T-cell (primary cell): ENCODE data around the gene ENTREP1. TPM values are rescaled to one million over a fixed set of nuclear protein-coding genes. Genes with fewer than 3 reads are reported as not detected.

ENCODE experiments used
- ATAC-seq, 4 experiments: fragments of 200-7000 bp in 3 of 4; fragments of 150-1000 bp in 1 of 4; cut with Tn5 transposase; replicated peaks in 1 of 4; 1 replicate in 3 of 4; 2 replicates in 1 of 4; pipeline ENCODE4 v1.10.0; 2021; ENCODE audit warnings: moderate library complexity in 3 of 4, mild to moderate bottlenecking in 2 of 4, moderate number of reproducible peaks in 1 of 4
- CTCF ChIA-PET, 2 donors: fragments of 300-600 bp; sonication (Branson Sonifier 250); formaldehyde crosslinking; loops; one replicate each; lab custom pipeline; 2022; ENCODE audit warnings: antibody characterized with exemption in 2 of 2; lab: Charles Lee
- POLR2A ChIA-PET, 2 donors: fragments of 300-600 bp; sonication (Branson Sonifier 250); formaldehyde crosslinking; loops; one replicate each; lab custom pipeline; 2022; ENCODE audit warnings: antibody characterized with exemption in 2 of 2; lab: Charles Lee
- DNase-seq, 35 experiments: peaks; one replicate each; pipeline versions ENCODE4 v3.0.0 to v3.0.0-alpha.2; 2013 to 2023
- H3K27ac ChIP-seq: one replicate; pipeline ENCODE4 v1.5.1; 2013; ENCODE audit warnings: low read length
- H3K27me3 ChIP-seq, 2 experiments: replicated peaks in 1 of 2; 1 replicate in 1 of 2; 2 replicates in 1 of 2; pipeline versions ENCODE4 v1.6.1 to v1.7.0; 2013; ENCODE audit warnings: low read length in 1 of 2, mixed read lengths in 1 of 2; ENCODE audit not compliant: control insufficient read depth in 2 of 2, insufficient read depth in 2 of 2; ENCODE audit errors: extremely low read depth in 1 of 2
- H3K36me3 ChIP-seq, 2 donors: 1 replicate in 1 of 2; 2 replicates in 1 of 2; pipeline versions ENCODE4 v1.6.1 to v1.7.0; 2013; ENCODE audit warnings: low read length in 1 of 2; ENCODE audit not compliant: control insufficient read depth in 2 of 2, insufficient read depth in 1 of 2; ENCODE audit errors: extremely low read depth in 1 of 2
- H3K4me1 ChIP-seq, 2 experiments: 1 replicate in 1 of 2; 2 replicates in 1 of 2; pipeline versions ENCODE4 v1.6.1 to v1.7.0; 2013; ENCODE audit warnings: low read length in 2 of 2, mixed read lengths in 1 of 2; ENCODE audit not compliant: insufficient read depth in 2 of 2, control insufficient read depth in 1 of 2; ENCODE audit errors: extremely low read depth in 1 of 2
- H3K4me3 ChIP-seq, 2 donors: 1 replicate in 1 of 2; 2 replicates in 1 of 2; pipeline versions ENCODE4 v1.5.1 to v1.7.0; 2013; ENCODE audit warnings: mild to moderate bottlenecking in 2 of 2, low read length in 1 of 2, moderate library complexity in 1 of 2; ENCODE audit not compliant: control insufficient read depth in 1 of 2; ENCODE audit errors: extremely low read depth in 1 of 2
- H3K9me3 ChIP-seq: 2 replicates; pipeline ENCODE4 v1.7.0; 2013
- H3K27ac Mint-ChIP-seq, 2 donors: one replicate each; pipeline ENCODE4 v1.8.0; 2020 to 2021; ENCODE audit warnings: mild to moderate bottlenecking in 2 of 2, mixed read lengths in 2 of 2
- H3K27me3 Mint-ChIP-seq, 2 donors: one replicate each; pipeline ENCODE4 v1.8.0; 2021 to 2022; ENCODE audit warnings: mixed read lengths in 2 of 2
- H3K36me3 Mint-ChIP-seq: one replicate; pipeline ENCODE4 v1.8.0; 2021; ENCODE audit warnings: mixed read lengths
- H3K4me1 Mint-ChIP-seq, 3 donors: one replicate each; pipeline ENCODE4 v1.8.0; 2020 to 2022; ENCODE audit warnings: mixed read lengths in 3 of 3, mild to moderate bottlenecking in 1 of 3
- H3K4me3 Mint-ChIP-seq, 3 donors: one replicate each; pipeline ENCODE4 v1.8.0; 2020 to 2022; ENCODE audit warnings: mild to moderate bottlenecking in 3 of 3, mixed read lengths in 3 of 3, moderate library complexity in 3 of 3
- H3K9me3 Mint-ChIP-seq, 3 donors: one replicate each; pipeline ENCODE4 v1.8.0; 2020 to 2022; ENCODE audit warnings: mixed read lengths in 3 of 3
- WGBS: methylation state at CpG from one replicate; pipeline ENCODE4 v1.1.5; 2013; ENCODE audit warnings: missing lambda C conversion rate; ENCODE audit not compliant: insufficient coverage; 5-methylcytosine and 5-hydroxymethylcytosine counted together
- total RNA-seq, 35 experiments: library from RNA in 6 of 35; stranded (reverse) in 6 of 35; fragments of 120-200 nt in 1 of 35; gene quantifications; one replicate each; pipeline versions ENCODE4 v1.2.1 to v1.2.4 and lab custom pipeline; 2013 to 2026

ENTREP1 gene
- total RNA-seq, 5 donors from 2014 or later (not counting 1 experiment from before 2014, with no cell fraction given) = 0.13 to 0.16 TPM; not detected in 3

DNA sequence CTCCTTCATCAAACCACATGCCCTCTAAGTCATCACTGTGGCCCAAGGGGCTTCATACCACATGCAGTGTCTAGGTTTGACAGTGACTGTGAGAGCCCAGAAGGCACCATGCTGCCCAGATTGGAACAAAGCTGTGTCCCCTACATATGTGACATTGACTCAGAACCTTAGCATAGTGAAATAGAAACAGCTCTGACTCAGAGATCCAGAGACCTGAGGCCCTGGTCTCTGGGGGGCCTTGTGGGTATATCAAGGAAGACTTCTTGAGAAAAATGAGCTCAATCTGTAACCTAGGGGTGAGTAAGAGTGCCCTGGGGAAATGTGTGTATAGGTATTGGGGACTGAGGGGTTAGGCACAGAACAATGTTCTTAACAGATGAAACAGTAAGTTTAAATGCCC lies 7.1 kb upstream of the ENTREP1 start:
- Histone ChIP-seq H3K9me3 (no peaks in the 10 kb centered on the region), H3K4me1 (no peaks in the 10 kb centered on the region), H3K27ac (no peak overlapping the region), H3K36me3 (no peaks in the 10 kb centered on the region), H3K27me3 (peaks cover 0 to 9% of the 10 kb centered on the region in 2 experiments), H3K4me3 (no peak overlapping the region)
- CTCF ChIA-PET = no interaction called here
- Mint-ChIP-seq H3K27ac (no peak overlapping the region), H3K4me1 (no peaks in the 10 kb centered on the region), H3K27me3 (peaks cover 14 to 47% of the 10 kb centered on the region in 2 donors), H3K9me3 (peaks cover 6 to 10% (median 7%) of the 10 kb centered on the region in 3 donors), H3K4me3 (no peak overlapping the region), H3K36me3 (no peaks in the 10 kb centered on the region)
- DNase-seq = no peak
- POLR2A ChIA-PET = no interaction called here
- no peak for ATAC-seq

DNA sequence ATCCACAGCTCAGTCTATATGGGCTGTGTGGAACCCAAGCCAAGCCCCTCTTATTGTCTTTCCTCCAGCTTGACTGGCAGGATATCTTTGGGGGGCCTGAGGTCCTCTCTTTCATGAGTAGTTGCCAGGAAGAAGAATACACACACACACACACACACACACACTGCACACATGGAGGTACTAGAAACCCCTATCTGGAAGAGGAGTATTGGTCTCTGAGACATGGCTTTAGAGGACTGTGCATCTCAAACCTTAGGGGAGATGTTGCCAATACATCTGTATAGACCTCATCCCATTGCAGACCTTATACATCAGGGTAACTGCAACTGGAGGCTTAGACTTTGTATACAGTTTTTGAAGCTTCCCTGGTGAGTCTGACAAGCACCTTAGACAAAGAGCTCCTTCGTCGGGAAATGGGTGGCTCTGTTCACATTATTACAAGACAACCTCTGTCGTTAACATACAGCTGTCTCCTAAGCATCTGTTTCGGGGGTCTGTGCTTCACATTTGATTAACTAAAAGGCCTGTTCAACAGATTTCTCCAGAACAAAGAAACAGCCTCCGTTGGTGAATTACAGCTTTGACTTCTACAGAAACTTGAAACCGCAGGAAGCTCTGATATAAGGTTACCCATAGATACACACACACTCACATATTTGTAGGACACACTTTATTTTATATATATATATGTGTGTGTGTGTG lies 5.5 kb upstream of the ENTREP1 start:
- POLR2A ChIA-PET = no interaction called here
- Mint-ChIP-seq H3K4me3 (no peak overlapping the region), H3K9me3 (no peaks in the 10 kb centered on the region), H3K27me3 (peaks cover 22 to 47% of the 10 kb centered on the region in 2 donors), H3K4me1 (no peaks in the 10 kb centered on the region), H3K36me3 (no peaks in the 10 kb centered on the region), H3K27ac (no peak overlapping the region)
- H3K4me3 ChIP-seq = no peak overlapping the region
- DNase-seq (no peak), ATAC-seq (no peak)
- H3K4me1 ChIP-seq = no peaks in the 10 kb centered on the region
- H3K27ac ChIP-seq = no peak overlapping the region
- H3K9me3 ChIP-seq = no peaks in the 10 kb centered on the region
- 76% methylated on average over 4 of the region's 6 CpGs for WGBS
- H3K27me3 ChIP-seq = peaks cover 0 to 12% of the 10 kb centered on the region in 2 experiments
- no peaks in the 10 kb centered on the region for H3K36me3 ChIP-seq
- CTCF ChIA-PET = interaction anchor here in 1 of 2 donors (0.6 kb wide), 1 partner anchor 734 kb away, joined by 3 read pairs; no protein-coding TSS in a partner anchor

- Mint-ChIP-seq H3K9me3 (no peaks in the 10 kb centered on the region), H3K4me3 (no peak overlapping the region), H3K27me3 (peaks cover 40 to 53% of the 10 kb centered on the region in 2 donors), H3K27ac (no peak overlapping the region), H3K36me3 (no peaks in the 10 kb centered on the region), H3K4me1 (peaks cover 0 to 7% (median 7%) of the 10 kb centered on the region in 3 donors)
- no peaks in the 10 kb centered on the region for H3K4me1 ChIP-seq
- H3K27me3 ChIP-seq = peaks cover 3 to 23% of the 10 kb centered on the region in 2 experiments
- no peak overlapping the region for H3K4me3 ChIP-seq
- DNase-seq = no peak
- H3K9me3 ChIP-seq = no peaks in the 10 kb centered on the region
- ChIA-PET POLR2A (interaction anchor here (0.6 to 0.7 kb wide), 2 partner anchors 66 to 390 kb away, joined by 3 to 9 read pairs; no protein-coding TSS in a partner anchor), CTCF (no interaction called here)
- no peak overlapping the region for H3K27ac ChIP-seq
- no peaks in the 10 kb centered on the region for H3K36me3 ChIP-seq
- whole genome bisulfite sequencing = no CpG with 5 or more reads among the region's 1 CpG
- no peak for ATAC-seq
Observed at GRCh38 chr9:69322256-69322655, 2.8 kb upstream of the ENTREP1 start.

GRCh38 chr9:69323861-69324260 lies 1.2 kb upstream of the ENTREP1 start:
- Mint-ChIP-seq H3K36me3 (no peaks in the 10 kb centered on the region), H3K27ac (no peak overlapping the region), H3K9me3 (no peaks in the 10 kb centered on the region), H3K27me3 (peaks cover 40 to 44% of the 10 kb centered on the region in 2 donors), H3K4me1 (peaks cover 0 to 7% (median 7%) of the 10 kb centered on the region in 3 donors), H3K4me3 (no peak overlapping the region)
- H3K27ac ChIP-seq = no peak overlapping the region
- no peaks in the 10 kb centered on the region for H3K4me1 ChIP-seq
- WGBS = no CpG with 5 or more reads among the region's 2 CpGs
- no peaks in the 10 kb centered on the region for H3K9me3 ChIP-seq
- ATAC-seq = no peak
- DNase-seq = no peak
- peaks cover 6 to 23% of the 10 kb centered on the region in 2 experiments for H3K27me3 ChIP-seq
- ChIA-PET POLR2A (no interaction called here), CTCF (no interaction called here)
- H3K4me3 ChIP-seq = no peak overlapping the region
- H3K36me3 ChIP-seq = no peaks in the 10 kb centered on the region

DNA sequence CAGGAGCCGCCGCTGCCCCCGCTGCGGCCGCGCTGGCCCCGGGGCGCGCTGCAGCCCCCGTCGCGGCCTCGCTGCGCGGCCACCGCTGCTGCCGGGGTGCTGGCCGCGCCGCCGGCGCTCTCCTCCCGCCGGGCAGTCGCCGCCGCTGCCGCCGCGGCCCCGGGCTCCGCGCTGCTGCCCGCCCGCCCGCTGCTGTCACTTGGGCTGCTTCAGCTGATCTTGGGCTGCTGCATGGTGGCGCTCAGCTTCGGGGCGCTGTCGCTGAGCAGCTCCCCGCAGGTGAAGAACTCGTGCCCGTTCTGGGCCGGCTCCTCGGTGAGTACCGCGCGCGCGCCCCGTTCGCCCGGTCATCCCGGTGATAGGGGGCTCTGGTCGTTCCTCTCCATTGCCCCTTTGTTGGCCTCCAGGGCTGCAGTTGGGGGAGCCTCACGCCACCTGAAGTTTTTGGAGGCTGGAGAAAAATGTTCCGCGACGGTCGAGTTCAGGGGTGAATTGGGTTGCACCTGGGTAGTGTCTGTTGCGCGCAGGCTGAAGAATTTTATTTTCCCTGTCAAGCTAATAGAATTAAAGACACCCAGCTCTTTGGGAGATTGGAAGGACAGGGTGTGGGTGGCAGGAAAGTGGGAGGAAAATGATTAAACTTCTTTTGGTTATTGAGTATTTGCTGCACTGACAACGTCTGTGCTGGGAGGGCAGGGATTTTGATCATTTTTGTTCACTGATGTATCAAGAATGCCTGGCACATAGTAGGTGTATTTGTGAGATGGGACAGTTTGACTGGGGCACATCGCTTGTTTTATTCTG lies 596 bp downstream of the ENTREP1 start:
- no peaks in the 10 kb centered on the region for H3K9me3 ChIP-seq
- H3K4me3 ChIP-seq = no peak overlapping the region
- no peak for DNase-seq
- ChIA-PET POLR2A (no interaction called here), CTCF (no interaction called here)
- H3K4me1 ChIP-seq = no peaks in the 10 kb centered on the region
- 4% methylated on average over 62 of the region's 64 CpGs for WGBS
- peaks cover 6 to 23% of the 10 kb centered on the region in 2 experiments for H3K27me3 ChIP-seq
- Mint-ChIP-seq H3K4me1 (peaks cover 0 to 7% (median 7%) of the 10 kb centered on the region in 3 donors), H3K27ac (peak overlapping the region in 1 of 2 donors; percentile 36), H3K27me3 (peaks cover 33 to 47% of the 10 kb centered on the region in 2 donors), H3K4me3 (no peak overlapping the region), H3K36me3 (no peaks in the 10 kb centered on the region), H3K9me3 (no peaks in the 10 kb centered on the region)
- H3K27ac ChIP-seq = no peak overlapping the region
- H3K36me3 ChIP-seq = no peaks in the 10 kb centered on the region
- no peak for ATAC-seq

DNA sequence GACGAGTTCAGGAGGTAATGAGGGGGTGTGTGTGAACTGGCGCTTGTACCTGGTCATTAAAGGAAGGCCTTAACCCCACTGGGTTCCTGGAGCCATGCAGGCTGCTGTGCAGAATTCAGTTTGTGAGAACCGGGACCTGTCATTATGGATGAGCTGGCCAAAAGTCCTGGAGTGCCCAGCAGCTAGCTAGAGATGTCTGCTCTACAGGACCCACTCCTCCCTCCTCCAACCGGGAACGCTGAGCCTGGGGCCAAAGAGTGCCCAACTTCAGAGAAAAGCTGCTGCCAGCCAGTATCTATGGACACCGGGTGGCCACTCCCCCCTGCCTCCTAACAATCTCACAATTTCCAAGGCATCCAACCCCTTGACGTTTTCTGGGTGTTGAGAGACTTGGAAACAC lies 1.2 kb downstream of the ENTREP1 start:
- H3K4me3 Mint-ChIP-seq = no peak overlapping the region

More for the DNA sequence above, 1.2 kb downstream of the ENTREP1 start:
- no peaks in the 10 kb centered on the region for H3K9me3 ChIP-seq
- H3K4me1 Mint-ChIP-seq = peaks cover 0 to 7% (median 7%) of the 10 kb centered on the region in 3 donors
- peaks cover 6 to 19% of the 10 kb centered on the region in 2 experiments for H3K27me3 ChIP-seq
- H3K27ac Mint-ChIP-seq = peak overlapping the region in 1 of 2 donors; percentile 36
- H3K4me1 ChIP-seq = no peaks in the 10 kb centered on the region
- no peaks in the 10 kb centered on the region for H3K9me3 Mint-ChIP-seq
- H3K27me3 Mint-ChIP-seq = peaks cover 31 to 41% of the 10 kb centered on the region in 2 donors
- ATAC-seq (no peak), DNase-seq (no peak)
- CTCF ChIA-PET = no interaction called here
- H3K27ac ChIP-seq = no peak overlapping the region
- POLR2A ChIA-PET = no interaction called here
- H3K4me3 ChIP-seq = no peak overlapping the region
- H3K36me3 ChIP-seq = no peaks in the 10 kb centered on the region
- H3K36me3 Mint-ChIP-seq = no peaks in the 10 kb centered on the region
- 54% methylated on average over 5 of the region's 7 CpGs for WGBS
